Measurements from ENCODE around the gene MTHFD1. TPM values are rescaled to one million over a fixed set of nuclear protein-coding genes. Genes with fewer than 3 reads are reported as not detected.

MTHFD1 gene
- total RNA-seq, 1 experiment from 2014 or later: 72.7 TPM

GRCh38 chr14:64421166-64421565 lies 33.0 kb downstream of the MTHFD1 start:
- POLR2A ChIA-PET: interaction anchor here (1.5 kb wide), 1 partner anchor 33 kb away, joined by 5 read pairs; the partner anchor contains the start of gene MTHFD1
- TF ChIP-seq CTCF (IDR thresholded peaks at IDR 0.05; ENCODE audit: unreplicated experiment): no peak
- Mint-ChIP-seq H3K9me3 (ENCODE audit: unreplicated experiment) (no peaks in the 10 kb centered on the region), H3K4me1 (ENCODE audit: insufficient read depth, unreplicated experiment) (peaks cover 12% of the 10 kb centered on the region), H3K27me3 (ENCODE audit: insufficient read depth, unreplicated experiment) (no peaks in the 10 kb centered on the region), H3K36me3 (ENCODE audit: insufficient read depth, unreplicated experiment) (peaks cover 98% of the 10 kb centered on the region), H3K27ac (ENCODE audit: low read depth, unreplicated experiment) (no peak overlapping the region), H3K4me3 (ENCODE audit: unreplicated experiment) (no peak overlapping the region)
- CTCF ChIA-PET: interaction anchor here (0.9 to 6.9 kb wide), 3 partner anchors 11 to 41 kb away, joined by 3 to 63 read pairs (median 4); no protein-coding TSS in a partner anchor
- intact Hi-C loops (cut with micrococcal nuclease): loop anchor here (10.0 kb wide), 1 partner anchor 76 kb away; no protein-coding TSS in a partner anchor
- peak; percentile 62 for DNase-seq (ENCODE audit: unreplicated experiment)
- BruUV-seq (replicated peaks): no TSS peak

GRCh38 chr14:64422005-64422404 lies 33.9 kb downstream of the MTHFD1 start:
- H3K27me3 Mint-ChIP-seq (ENCODE audit: insufficient read depth, unreplicated experiment): no peaks in the 10 kb centered on the region
- no TSS peak for BruUV-seq (replicated peaks)
- no peak for DNase-seq (ENCODE audit: unreplicated experiment)
- H3K9me3 Mint-ChIP-seq (ENCODE audit: unreplicated experiment): no peaks in the 10 kb centered on the region
- H3K4me3 Mint-ChIP-seq (ENCODE audit: unreplicated experiment): no peak overlapping the region
- peaks cover 98% of the 10 kb centered on the region for H3K36me3 Mint-ChIP-seq (ENCODE audit: insufficient read depth, unreplicated experiment)
- peaks cover 12% of the 10 kb centered on the region for H3K4me1 Mint-ChIP-seq (ENCODE audit: insufficient read depth, unreplicated experiment)
- intact Hi-C loops (cut with micrococcal nuclease): loop anchor here (10.0 kb wide), 1 partner anchor 77 kb away; no protein-coding TSS in a partner anchor
- CTCF ChIA-PET: interaction anchor here (0.6 to 6.9 kb wide), 3 partner anchors 10 to 61 kb away, joined by 3 to 63 read pairs (median 3); no protein-coding TSS in a partner anchor
- H3K27ac Mint-ChIP-seq (ENCODE audit: low read depth, unreplicated experiment): no peak overlapping the region
- POLR2A ChIA-PET: interaction anchor here (0.7 to 1.5 kb wide), 2 partner anchors 34 to 51 kb away, joined by 3 to 5 read pairs; partner anchors contain the start of gene MTHFD1
- no peak for TF ChIP-seq CTCF (IDR thresholded peaks at IDR 0.05; ENCODE audit: unreplicated experiment)

GRCh38 chr14:64422756-64423155 lies 34.6 kb downstream of the MTHFD1 start:
- CTCF ChIA-PET: interaction anchor here (6.9 kb wide), 1 partner anchor 9 kb away, joined by 63 read pairs; no protein-coding TSS in a partner anchor
- DNase-seq (ENCODE audit: unreplicated experiment): no peak
- no peak overlapping the region for H3K4me3 Mint-ChIP-seq (ENCODE audit: unreplicated experiment)
- intact Hi-C loops (cut with micrococcal nuclease): loop anchor here (10.0 kb wide), 1 partner anchor 78 kb away; no protein-coding TSS in a partner anchor
- H3K36me3 Mint-ChIP-seq (ENCODE audit: insufficient read depth, unreplicated experiment): peaks cover 98% of the 10 kb centered on the region
- peaks cover 12% of the 10 kb centered on the region for H3K4me1 Mint-ChIP-seq (ENCODE audit: insufficient read depth, unreplicated experiment)
- no TSS peak for BruUV-seq (replicated peaks)
- POLR2A ChIA-PET: interaction anchor here (0.7 to 0.9 kb wide), 3 partner anchors 14 to 79 kb away, joined by 3 read pairs; no protein-coding TSS in a partner anchor
- TF ChIP-seq CTCF (IDR thresholded peaks at IDR 0.05; ENCODE audit: unreplicated experiment): no peak
- no peaks in the 10 kb centered on the region for H3K9me3 Mint-ChIP-seq (ENCODE audit: unreplicated experiment)
- H3K27me3 Mint-ChIP-seq (ENCODE audit: insufficient read depth, unreplicated experiment): no peaks in the 10 kb centered on the region
- H3K27ac Mint-ChIP-seq (ENCODE audit: low read depth, unreplicated experiment): no peak overlapping the region

- BruUV-seq (replicated peaks): no TSS peak
- peaks cover 98% of the 10 kb centered on the region for H3K36me3 Mint-ChIP-seq (ENCODE audit: insufficient read depth, unreplicated experiment)
- no peak overlapping the region for H3K27ac Mint-ChIP-seq (ENCODE audit: low read depth, unreplicated experiment)
- no peak overlapping the region for H3K4me3 Mint-ChIP-seq (ENCODE audit: unreplicated experiment)
- no peaks in the 10 kb centered on the region for H3K9me3 Mint-ChIP-seq (ENCODE audit: unreplicated experiment)
- CTCF ChIA-PET: interaction anchor here (0.5 to 6.9 kb wide), 4 partner anchors 8 to 487 kb away, joined by 3 to 63 read pairs (median 4); no protein-coding TSS in a partner anchor
- POLR2A ChIA-PET: interaction anchor here (0.7 kb wide), 1 partner anchor 36 kb away, joined by 3 read pairs; the partner anchor contains the start of gene MTHFD1
- TF ChIP-seq CTCF (IDR thresholded peaks at IDR 0.05; ENCODE audit: unreplicated experiment): no peak
- intact Hi-C loops (cut with micrococcal nuclease): loop anchor here (10.0 kb wide), 1 partner anchor 79 kb away; no protein-coding TSS in a partner anchor
- peaks cover 12% of the 10 kb centered on the region for H3K4me1 Mint-ChIP-seq (ENCODE audit: insufficient read depth, unreplicated experiment)
- no peaks in the 10 kb centered on the region for H3K27me3 Mint-ChIP-seq (ENCODE audit: insufficient read depth, unreplicated experiment)
- no peak for DNase-seq (ENCODE audit: unreplicated experiment)
Observed at GRCh38 chr14:64423987-64424386, 35.8 kb downstream of the MTHFD1 start.

Measured in MCF 10A (cell line).